Adrenal gland (tissue), 12 donors: ENCODE measurements around the gene ZNF136. TPM values are rescaled to one million over a fixed set of nuclear protein-coding genes. Genes with fewer than 3 reads are reported as not detected.
A peak's percentile ranks its signal among the peaks of the same experiment; 100 is the strongest.

Source experiments
- DNase-seq, 7 donors: peaks; one replicate each; pipeline ENCODE4 v3.0.0-alpha.2; 2019 to 2020
- H3K27ac ChIP-seq, 5 donors: fragments of 200-600 bp; sonication (generic) in 4 of 5; 1 replicate in 3 of 5; 2 replicates in 2 of 5; pipeline versions ENCODE4 v1.5.1 to v1.8.0; 2016 to 2020; ENCODE audit warnings: mild to moderate bottlenecking in 1 of 5
- H3K27me3 ChIP-seq: fragments of 200-600 bp; 2 replicates; pipeline ENCODE4 v1.8.0; 2021
- H3K36me3 ChIP-seq, 2 donors: fragments of 200-600 bp; replicated peaks in 1 of 2; 1 replicate in 1 of 2; 2 replicates in 1 of 2; pipeline versions ENCODE4 v1.5.1 to v1.8.0; 2018 to 2022
- H3K4me1 ChIP-seq, 2 donors: fragments of 200-600 bp; replicated peaks in 1 of 2; 1 replicate in 1 of 2; 2 replicates in 1 of 2; pipeline versions ENCODE4 v1.5.1 to v1.8.0; 2018 to 2021
- H3K4me3 ChIP-seq, 4 donors: fragments of 200-600 bp; sonication (generic) in 3 of 4; one replicate each; pipeline ENCODE4 v1.5.1; 2016 to 2018
- H3K9me3 ChIP-seq, 3 donors: fragments of 200-600 bp; sonication (generic) in 1 of 3; replicated peaks in 1 of 3; 1 replicate in 2 of 3; 2 replicates in 1 of 3; pipeline versions ENCODE4 v1.5.1 to v1.8.0; 2016 to 2021
- CTCF ChIP-seq, 6 experiments: fragments of 450-650 bp in 4 of 6; fragments of 200-600 bp in 2 of 6; sonication (generic) in 1 of 6; IDR thresholded peaks; 1 replicate in 5 of 6; 2 replicates in 1 of 6; pipeline versions ENCODE4 v1.5.1 to v1.8.0; 2016 to 2021; ENCODE audit warnings: antibody characterized with exemption in 6 of 6, mild to moderate bottlenecking in 2 of 6, moderate library complexity in 1 of 6
- POLR2A ChIP-seq, 2 donors: fragments of 450-650 bp; IDR thresholded peaks; one replicate each; pipeline ENCODE4 v1.6.1; 2017; ENCODE audit warnings: antibody characterized with exemption in 2 of 2, mild to moderate bottlenecking in 2 of 2, moderate library complexity in 1 of 2
- WGBS, 4 donors: extraction: QIAGEN DNeasy Blood & Tissue Kit in 2 of 4; methylation state at CpG; one replicate each; pipeline versions ENCODE4 v1.1.5 to v1.1.7; 2013 to 2017; 5-methylcytosine and 5-hydroxymethylcytosine counted together
- intact Hi-C, 2 donors: fragments of 100-400 bp; cut with DNase I; formaldehyde crosslinking; loops; one replicate each; pipeline versions ENCODE4 v1.14.1 to v1.15.0; 2022 to 2023
- polyA plus RNA-seq, 3 donors: library from polyadenylated mRNA; stranded (reverse); fragments of 200-250 nt in 2 of 3; fragments of 350-450 nt in 1 of 3; fragmentation: Illumina TruSeq in 1 of 3; extraction: RNeasy Lipid Tissue Mini Kit (QIAGEN cat#74804) in 1 of 3; gene quantifications; one replicate each; pipeline ENCODE4 v1.2.3, GENCODE V29; 2013 to 2014
- total RNA-seq, 9 donors: library from RNA; depleted of rRNA in 4 of 9; stranded (reverse); fragments of >200 nt in 4 of 9; fragments of 120-200 nt in 1 of 9; fragmentation: NEBNext Ultra II Directional in 1 of 9; extraction: Animal tissue kit (Norgen Biotek cat#: 25700) in 1 of 9; gene quantifications; one replicate each; pipeline versions ENCODE4 v1.1.0 to v1.2.4, GENCODE V29; 2013 to 2023
- donor health status: healthy with polysubstance abuse.
- donor health status: Bipolar disorder and iron deficiency.
- donor health status: DM: yes; HTN: yes; CAD: no.
- donor health status: DM: no; HTN: no; CAD: no.
- donor health status: DM: no; HTN: no; CAD: no.
- donor health status: DM: yes; HTN: yes; CAD: no.

ZNF136 gene
- total and polyA plus RNA-seq, 12 donors = 5.1 to 19.8 (median 11.0) TPM

GRCh38 chr19:12187625-12188024 lies 24.7 kb downstream of the ZNF136 start:
- H3K27ac ChIP-seq = no peak overlapping the region
- intact Hi-C loops = no loop called here
- H3K9me3 ChIP-seq = peaks cover 0 to 59% (median 5%) of the 10 kb centered on the region in 3 donors
- WGBS, 4 donors = 95 to 98% (median 97%) methylated on average over 6 of the region's 6 CpGs
- H3K36me3 ChIP-seq = peaks cover 0 to 25% of the 10 kb centered on the region in 2 donors
- no peaks in the 10 kb centered on the region for H3K4me1 ChIP-seq
- DNase-seq = no peak
- no peak overlapping the region for H3K4me3 ChIP-seq
- H3K27me3 ChIP-seq = no peaks in the 10 kb centered on the region
- no peak for TF ChIP-seq POLR2A (IDR thresholded peaks at IDR 0.05)
- TF ChIP-seq CTCF (IDR thresholded peaks at IDR 0.05) = no peak

GRCh38 chr19:12194827-12195731 lies 32.2 kb downstream of the ZNF136 start:
- no peaks in the 10 kb centered on the region for H3K27me3 ChIP-seq
- H3K4me1 ChIP-seq = peaks cover 0 to 14% of the 10 kb centered on the region in 2 donors
- H3K4me3 ChIP-seq = peak overlapping the region in 2 of 4 donors; percentile 30 to 63
- DNase-seq = peak; percentile 81 to 94 (median 85)
- H3K36me3 ChIP-seq = no peaks in the 10 kb centered on the region
- peak overlapping the region in 4 of 5 donors; percentile 10 to 88 (median 61) for H3K27ac ChIP-seq
- intact Hi-C loops = loop anchor here in 1 of 2 donors (5.0 to 10.0 kb wide), 2 partner anchors 37 to 160 kb away; no protein-coding TSS in a partner anchor
- WGBS, 4 donors = 1 to 5% (median 2%) methylated on average over 29 to 62 of the region's 62 CpGs
- peaks cover 0 to 15% (median 0%) of the 10 kb centered on the region in 3 donors for H3K9me3 ChIP-seq
- peak; percentile 30 to 68 for TF ChIP-seq POLR2A (IDR thresholded peaks at IDR 0.05)
- no peak for TF ChIP-seq CTCF (IDR thresholded peaks at IDR 0.05)

DNA sequence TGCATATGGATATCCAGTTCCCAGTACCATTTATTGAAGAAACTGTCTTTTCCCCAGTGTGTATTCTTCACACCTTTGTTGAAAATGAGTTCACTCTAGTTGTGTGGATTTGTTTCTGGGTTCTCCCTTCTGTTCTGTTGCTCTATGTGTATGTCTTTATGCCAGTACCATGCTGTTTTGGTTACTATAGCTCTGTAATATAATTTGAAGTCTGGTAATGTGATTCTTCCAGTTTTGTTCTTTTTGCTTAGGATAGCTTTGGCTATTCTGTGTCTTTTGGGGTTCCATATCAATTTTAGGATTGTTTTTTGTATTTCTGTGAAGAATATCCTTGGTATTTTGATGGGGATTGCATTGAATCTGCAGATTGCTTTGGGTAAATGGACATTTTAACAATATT lies 35.2 kb downstream of the ZNF136 start:
- TF ChIP-seq POLR2A (IDR thresholded peaks at IDR 0.05) (no peak), CTCF (IDR thresholded peaks at IDR 0.05) (no peak)
- no peak overlapping the region for H3K27ac ChIP-seq
- DNase-seq = no peak
- H3K4me3 ChIP-seq = no peak overlapping the region
- no peaks in the 10 kb centered on the region for H3K27me3 ChIP-seq
- peaks cover 0 to 10% (median 0%) of the 10 kb centered on the region in 3 donors for H3K9me3 ChIP-seq
- peaks cover 0 to 14% of the 10 kb centered on the region in 2 donors for H3K4me1 ChIP-seq
- H3K36me3 ChIP-seq = no peaks in the 10 kb centered on the region
- intact Hi-C loops = loop anchor here in 1 of 2 donors (5.0 to 10.0 kb wide), 2 partner anchors 34 to 157 kb away; no protein-coding TSS in a partner anchor

DNA sequence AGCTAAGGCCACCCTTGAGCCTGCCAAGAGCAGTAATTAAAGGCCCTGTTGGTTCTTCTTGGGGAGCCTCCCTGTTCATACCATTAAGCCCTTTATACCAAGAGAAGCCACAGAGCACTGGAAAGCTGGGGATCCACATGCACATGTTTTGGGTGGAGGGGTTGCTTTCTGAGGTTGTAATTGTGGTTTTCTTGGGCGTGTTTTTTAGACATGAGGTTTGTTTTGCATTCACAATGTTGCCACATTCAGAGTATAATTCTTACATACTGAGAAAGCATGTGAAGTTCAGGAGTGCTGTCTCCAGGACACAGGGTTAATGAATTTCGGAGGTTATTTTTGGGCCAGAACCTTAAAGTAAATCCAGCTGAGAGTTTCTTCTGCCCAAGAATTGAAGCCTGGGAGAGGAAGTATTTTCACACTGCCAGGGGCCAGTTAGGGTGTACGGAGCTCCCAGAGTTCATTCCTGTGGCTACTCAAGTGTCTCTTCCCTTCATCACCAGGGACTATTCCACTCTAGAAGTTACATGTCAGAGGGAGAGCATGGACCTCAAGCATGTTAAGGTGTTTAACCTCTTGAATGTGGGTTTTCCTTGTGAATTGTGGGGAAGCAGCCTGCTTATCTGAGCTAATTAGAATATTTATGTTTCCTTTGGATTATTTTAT lies 37.0 kb downstream of the ZNF136 start:
- Histone ChIP-seq H3K9me3 (peaks cover 0 to 4% (median 0%) of the 10 kb centered on the region in 3 donors), H3K27me3 (no peaks in the 10 kb centered on the region), H3K4me3 (no peak overlapping the region), H3K36me3 (no peaks in the 10 kb centered on the region), H3K27ac (no peak overlapping the region), H3K4me1 (peaks cover 0 to 11% of the 10 kb centered on the region in 2 donors)
- intact Hi-C loops = loop anchor here in 1 of 2 donors (5.0 to 10.0 kb wide), 2 partner anchors 32 to 155 kb away; no protein-coding TSS in a partner anchor
- DNase-seq = no peak
- TF ChIP-seq CTCF (IDR thresholded peaks at IDR 0.05) = no peak
- TF ChIP-seq POLR2A (IDR thresholded peaks at IDR 0.05) = no peak
- 58 to 81% (median 73%) methylated on average over 2 to 3 of the region's 3 CpGs for WGBS, 4 donors
